ENCODE results near the gene CD247.

CD247 gene

DNA sequence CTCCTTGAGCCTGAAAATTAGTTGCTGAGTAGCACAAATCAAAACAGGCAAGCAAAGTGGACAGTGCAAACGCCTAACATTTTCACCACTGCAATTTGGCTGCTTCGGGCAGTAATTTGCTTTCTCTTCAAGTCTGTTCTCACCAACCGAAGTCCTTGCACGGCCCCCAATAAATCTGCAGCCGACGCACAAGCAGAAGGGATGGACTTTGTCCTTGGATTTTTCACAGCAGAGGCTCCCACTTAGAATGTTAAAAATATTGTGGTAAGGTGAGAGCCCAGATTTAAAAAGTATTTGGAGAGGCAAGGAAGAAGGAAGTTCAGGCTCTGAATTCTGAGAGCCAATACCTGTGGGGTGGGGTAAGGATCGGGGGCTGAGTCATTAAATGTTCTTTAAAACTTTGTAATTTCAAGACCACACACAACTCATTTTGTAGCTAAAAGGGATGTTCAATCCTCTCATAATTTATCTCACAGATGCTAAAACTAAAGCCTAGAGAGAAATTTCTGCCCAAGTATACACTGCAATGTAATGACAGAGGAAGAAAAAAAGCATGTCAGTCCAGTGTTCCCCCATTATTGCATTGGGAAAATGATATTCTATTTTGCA lies 6.2 kb downstream of the CD247 start:
- no peak for DNase-seq

DNA sequence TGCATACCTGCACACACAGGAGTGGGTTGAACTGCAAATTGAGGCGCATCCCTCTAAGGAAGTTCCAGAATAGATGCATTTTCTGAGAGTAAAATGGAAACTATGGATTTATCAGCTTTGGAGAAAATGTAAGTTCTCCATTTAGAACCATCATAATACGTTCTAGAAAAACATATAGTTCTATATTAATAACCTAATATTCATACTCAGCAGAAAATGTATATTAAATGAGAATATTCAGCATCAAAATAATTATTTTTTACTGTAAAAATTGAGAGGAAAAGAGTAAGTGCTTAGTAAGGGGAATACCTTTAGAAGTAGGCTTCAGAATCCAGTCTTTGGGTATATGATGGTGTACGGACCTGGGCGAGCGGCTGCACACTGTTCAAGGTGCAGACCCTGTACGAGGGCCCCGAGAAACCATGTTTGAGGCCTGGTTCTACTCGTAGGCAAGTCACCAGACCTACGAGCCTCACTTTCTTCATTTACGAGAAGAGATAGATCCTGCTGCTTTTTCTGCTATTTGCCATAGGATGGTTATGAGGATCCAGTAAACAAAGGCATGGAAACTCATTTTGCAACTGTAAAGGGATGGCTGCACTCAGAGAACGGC lies 6.8 kb downstream of the CD247 start:
- DNase-seq: no peak

GRCh38 chr1:167510881-167511280 lies 7.4 kb downstream of the CD247 start:
- no peak for DNase-seq

GRCh38 chr1:167510244-167510643 lies 8.1 kb downstream of the CD247 start:
- no peak for DNase-seq

DNA sequence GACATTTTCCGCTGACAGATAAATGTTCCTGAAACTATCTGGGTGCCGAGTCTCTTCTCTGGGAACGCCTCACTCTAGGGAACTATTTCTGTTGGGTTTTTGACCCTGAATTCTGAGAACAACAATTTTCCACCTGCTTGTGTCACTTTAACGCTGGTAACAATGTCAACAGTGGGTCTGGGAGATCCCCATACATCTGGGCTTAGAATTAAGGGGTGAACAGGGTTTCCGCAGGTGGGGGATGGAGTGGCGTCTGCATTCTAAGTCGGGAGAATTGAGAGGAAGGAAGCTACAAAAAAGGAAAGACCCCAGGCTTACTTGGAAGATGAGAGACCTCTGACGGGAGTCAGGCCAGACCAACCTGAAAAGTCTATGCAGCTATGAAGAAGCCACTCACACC lies 8.7 kb downstream of the CD247 start:
- DNase-seq: no peak

- DNase-seq: no peak
Observed at GRCh38 chr1:167507719-167508118, 10.6 kb downstream of the CD247 start.

- DNase-seq: no peak
Observed at GRCh38 chr1:167504467-167504827, 13.9 kb downstream of the CD247 start.

DNA sequence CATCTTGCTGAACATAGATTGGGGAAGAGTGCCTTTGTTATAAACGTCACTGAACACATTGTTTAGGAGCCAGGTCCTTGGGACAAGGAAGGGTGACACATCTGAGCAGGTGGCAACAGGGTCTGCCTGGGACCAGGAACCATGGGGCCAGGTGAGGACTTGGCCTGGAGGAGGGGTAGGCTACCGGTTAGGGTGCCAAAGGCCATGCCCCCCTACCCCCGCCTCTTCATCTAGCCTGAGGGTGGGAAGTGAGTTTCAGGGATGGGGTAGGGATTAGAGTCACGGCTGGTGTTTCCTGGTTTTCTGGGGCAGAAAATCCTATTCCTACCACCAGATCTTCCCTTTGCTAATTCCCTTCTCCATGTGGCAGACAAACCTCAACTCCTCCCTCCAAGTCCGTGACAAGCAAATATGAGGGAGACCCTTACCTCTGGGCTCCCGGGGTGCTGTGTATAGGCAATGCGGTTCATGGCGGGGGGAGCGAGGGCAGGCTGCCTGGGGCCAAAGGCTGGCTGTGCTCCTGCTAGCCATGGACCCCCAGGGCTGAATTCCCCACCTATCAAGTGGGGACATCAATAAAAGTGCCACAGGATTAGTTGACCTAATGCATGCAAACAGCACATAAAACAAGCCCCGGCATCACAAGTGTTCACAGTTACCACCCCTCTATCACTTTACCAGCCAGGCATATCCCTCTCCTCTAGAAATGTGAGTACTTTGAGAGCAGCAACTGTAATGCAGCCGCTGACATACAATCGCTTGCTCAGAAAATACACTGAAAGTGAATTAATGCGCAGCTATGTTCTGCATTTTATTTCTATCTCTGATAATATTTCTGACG lies 14.5 kb downstream of the CD247 start:
- DNase-seq: no peak

DNA sequence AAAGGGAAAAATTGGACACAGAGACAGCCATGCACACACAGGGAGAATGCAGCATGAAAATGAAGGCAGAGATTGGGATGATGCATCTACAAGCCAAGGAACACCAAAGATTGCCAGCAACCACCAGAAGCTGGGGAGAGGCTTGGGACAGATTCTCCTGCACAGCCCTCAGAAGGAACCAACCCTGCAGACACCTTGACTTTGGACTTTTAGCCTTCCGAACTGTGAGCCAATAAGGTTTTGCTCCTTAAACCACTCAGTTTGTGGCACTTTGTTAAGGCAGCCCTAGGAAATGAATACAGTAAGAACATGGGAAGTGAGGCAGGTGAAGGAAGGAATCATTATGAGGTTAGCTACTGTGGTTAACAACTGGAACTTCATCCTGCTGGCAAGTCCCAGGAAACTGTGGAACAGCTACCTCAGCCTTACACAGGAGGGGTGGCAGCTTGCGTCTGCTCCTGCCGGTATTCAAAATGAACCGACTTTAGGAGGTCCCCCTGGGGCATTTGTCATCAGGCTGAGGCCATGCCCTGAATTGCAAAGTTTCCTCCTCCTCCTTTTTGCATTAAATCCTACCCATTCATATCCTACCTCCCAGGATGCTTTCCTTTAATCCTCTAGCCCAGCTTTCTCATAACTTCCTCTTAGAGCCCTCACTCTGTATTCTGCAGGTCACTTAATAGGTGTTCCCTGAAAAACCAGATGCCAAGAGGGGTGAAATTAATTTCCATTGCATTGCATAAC lies 15.4 kb downstream of the CD247 start:
- no peak for DNase-seq

DNA sequence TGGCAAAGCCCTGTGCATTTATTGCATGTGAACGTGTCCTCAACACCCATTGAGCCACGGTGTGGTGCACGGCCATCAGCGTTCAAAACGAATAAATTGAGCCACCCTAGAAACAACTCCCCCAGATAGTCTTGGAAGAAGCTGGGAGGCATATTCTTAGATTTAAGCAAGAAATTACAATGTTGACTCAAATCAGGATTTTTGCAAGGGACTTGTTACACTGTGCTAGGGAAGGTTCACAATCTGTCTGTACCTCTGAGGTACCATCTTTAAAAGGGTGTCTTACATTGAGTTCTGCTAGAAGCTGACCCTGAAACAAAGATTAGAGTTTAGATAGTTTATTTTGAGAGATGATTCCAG lies 16.2 kb downstream of the CD247 start:
- DNase-seq: no peak

GRCh38 chr1:167501515-167502191 lies 16.7 kb downstream of the CD247 start:
- no peak for DNase-seq

DNA sequence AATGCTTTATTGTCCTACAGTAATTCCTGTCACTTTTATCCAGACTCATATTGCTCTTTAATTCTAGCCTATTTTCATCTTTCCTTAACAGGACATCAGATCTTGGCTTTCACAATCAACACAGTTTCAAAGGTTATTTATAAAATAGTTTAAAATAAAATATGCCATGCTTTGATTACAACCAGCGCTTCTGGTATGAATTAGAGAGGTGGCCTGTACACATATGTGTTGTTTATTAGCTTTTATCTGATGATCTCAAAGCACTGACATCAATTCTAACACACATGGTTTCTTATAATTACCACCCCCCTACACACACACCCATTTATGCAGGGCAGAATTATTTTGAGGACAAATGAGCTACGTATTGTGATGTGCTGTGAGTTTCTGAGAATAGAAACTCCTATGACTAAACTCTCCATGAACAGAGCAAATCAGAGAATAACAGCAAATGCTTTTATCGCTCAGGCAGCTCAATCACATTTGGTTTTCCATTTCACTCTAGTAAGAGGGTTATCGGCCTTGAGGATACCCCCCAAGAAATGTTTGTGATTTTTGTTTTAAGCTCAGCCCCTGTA lies 18.0 kb downstream of the CD247 start:
- peak in 1 of 51 donors; percentile 25 for DNase-seq

DNA sequence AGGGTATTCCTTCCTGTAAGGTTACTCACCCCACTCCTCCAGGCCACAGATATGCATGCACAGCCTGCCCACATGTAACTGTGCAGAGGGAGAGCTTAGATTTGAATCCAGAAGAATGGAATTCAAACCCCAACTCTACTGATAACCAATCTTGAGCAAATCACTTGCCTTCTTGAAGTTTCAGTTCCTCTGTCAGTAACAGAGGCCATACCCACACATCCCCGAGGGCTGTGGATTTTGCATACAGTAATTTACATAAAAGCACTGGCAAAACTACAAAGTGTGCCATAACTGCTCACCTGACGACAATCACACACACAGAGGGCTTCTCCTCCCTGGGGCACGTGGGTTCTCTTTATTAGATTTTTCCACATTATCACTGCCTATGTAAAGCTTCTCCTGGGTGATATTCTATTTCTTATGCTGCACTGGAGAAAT lies 18.6 kb downstream of the CD247 start:
- no peak for DNase-seq

GRCh38 chr1:167499106-167499505 lies 19.2 kb downstream of the CD247 start:
- no peak for DNase-seq

DNA sequence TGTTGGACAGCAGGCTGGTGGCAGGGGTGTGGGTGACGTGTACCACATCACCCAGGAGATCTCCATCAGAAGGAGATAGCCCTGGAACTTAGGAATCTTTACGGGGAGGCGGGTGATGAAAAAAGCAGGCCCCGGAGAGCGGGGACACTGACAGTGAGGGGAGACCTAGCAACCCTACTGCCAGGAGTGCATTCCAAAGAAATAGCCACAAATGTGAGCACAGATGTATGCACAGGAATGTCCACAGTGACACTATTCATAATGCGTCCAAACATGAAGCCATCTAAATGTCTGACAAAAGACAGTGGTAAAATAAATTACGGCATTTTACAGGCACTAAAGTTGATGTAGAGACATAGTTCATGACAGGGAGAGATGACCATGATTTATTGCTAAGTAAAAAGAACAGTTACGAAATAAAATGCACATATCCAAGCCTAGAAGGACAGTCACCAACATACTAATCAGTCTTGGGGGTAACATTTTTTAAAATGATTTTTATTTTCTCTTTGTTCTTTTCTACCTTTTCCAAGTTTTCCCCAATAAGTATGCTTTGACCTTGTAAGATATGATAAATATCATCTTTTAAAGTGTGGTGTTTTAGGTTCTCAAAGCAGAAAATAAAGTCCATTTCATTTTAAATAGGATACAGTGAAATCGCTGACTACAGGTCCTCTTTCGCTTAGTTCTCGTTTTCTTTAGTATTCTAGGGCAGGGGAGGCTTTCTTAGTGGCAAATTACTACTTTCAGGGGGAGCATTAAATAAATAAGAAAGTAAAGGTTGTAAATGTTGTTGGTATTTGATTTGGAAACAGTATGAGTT lies 21.3 kb downstream of the CD247 start:
- no peak for DNase-seq

- no peak for DNase-seq
Observed at GRCh38 chr1:167493372-167493771, 25.0 kb downstream of the CD247 start.

- DNase-seq: no peak
Observed at GRCh38 chr1:167492481-167492910, 25.8 kb downstream of the CD247 start.

DNA sequence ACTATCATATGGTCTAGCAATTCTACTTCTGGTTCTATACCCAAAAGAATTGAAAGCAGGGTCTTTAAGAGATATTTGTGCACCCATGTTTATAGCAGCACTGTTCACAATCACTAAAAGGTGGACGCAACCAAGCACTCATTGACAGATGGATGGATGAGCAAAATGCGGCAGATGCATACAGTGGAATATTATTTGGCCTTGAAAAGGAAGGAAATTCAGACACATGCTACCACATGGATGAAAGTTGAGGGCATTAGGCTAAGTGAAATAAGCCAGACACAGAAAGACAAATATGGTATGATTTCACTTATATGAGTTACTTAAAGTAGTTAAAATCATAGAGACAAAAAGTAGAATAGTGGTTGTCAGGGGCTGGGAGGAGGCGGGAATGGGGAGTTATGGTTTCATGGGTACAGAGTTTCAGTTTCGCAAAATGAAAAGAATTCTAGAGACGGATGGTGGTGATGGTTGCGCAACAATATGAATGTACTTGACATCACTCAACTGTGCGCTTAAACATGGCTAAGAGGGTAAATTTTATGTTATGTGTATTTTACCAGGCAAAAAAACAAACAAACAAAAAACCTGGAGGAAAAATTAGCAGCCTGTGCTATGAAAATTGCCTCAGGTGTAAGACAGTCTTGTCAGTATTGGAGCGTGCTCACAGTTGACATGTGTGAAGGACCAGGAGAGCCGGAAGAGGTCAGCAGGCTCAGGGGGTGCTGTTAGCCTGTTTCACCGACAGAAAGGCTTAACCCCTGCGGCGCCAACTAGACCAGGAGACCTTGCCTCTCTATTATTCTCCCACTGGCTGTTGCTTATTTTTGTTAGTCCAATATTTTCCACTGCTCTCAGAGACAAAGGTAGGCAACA lies 26.5 kb downstream of the CD247 start:
- no peak for DNase-seq

GRCh38 chr1:167490765-167491164 lies 27.6 kb downstream of the CD247 start:
- DNase-seq: no peak

Data from hypothalamus (tissue), 51 donors.